Suprapubic skin (tissue), 3 donors: ENCODE data around the gene ERC2.

Source experiments
- CTCF ChIP-seq, 2 donors: fragments of 200-600 bp in 1 of 2; fragments of 450-650 bp in 1 of 2; sonication (generic) in 1 of 2; IDR thresholded peaks; one replicate each; pipeline ENCODE4 v1.5.1; 2016 to 2019; ENCODE audit warnings: antibody characterized with exemption in 2 of 2, mild to moderate bottlenecking in 1 of 2, moderate library complexity in 1 of 2
- EP300 ChIP-seq: sonication (generic); formaldehyde crosslinking; IDR thresholded peaks from one replicate; pipeline ENCODE4 v1.6.1; 2017; ENCODE audit warnings: antibody characterized with exemption

GRCh38 chr3:55541016-55541415 is 927.3 kb downstream of the ERC2 start:
- no peak for TF ChIP-seq CTCF (IDR thresholded peaks at IDR 0.05)
- no peak for TF ChIP-seq EP300
